Erythroblast (primary cell): Measurements from ENCODE around the gene PRKCE.

Source experiments
- GATA1 ChIP-seq: IDR thresholded peaks from 2 replicates; pipeline ENCODE4 v1.6.1; 2011; ENCODE audit warnings: low read depth, mild to moderate bottlenecking, control low read depth, low read length, moderate library complexity
- POLR2A ChIP-seq: IDR thresholded peaks from 2 replicates; pipeline ENCODE4 v1.6.1; 2011; ENCODE audit warnings: mild to moderate bottlenecking, low read length

GRCh38 chr2:46091961-46092667 is 440.6 kb downstream of the PRKCE start:
- TF ChIP-seq POLR2A = no peak
- TF ChIP-seq GATA1 = no peak
